ENCODE data around the gene TNP2.
A peak's percentile ranks its signal among the peaks of the same experiment; 100 is the strongest.

Gene TNP2

DNA sequence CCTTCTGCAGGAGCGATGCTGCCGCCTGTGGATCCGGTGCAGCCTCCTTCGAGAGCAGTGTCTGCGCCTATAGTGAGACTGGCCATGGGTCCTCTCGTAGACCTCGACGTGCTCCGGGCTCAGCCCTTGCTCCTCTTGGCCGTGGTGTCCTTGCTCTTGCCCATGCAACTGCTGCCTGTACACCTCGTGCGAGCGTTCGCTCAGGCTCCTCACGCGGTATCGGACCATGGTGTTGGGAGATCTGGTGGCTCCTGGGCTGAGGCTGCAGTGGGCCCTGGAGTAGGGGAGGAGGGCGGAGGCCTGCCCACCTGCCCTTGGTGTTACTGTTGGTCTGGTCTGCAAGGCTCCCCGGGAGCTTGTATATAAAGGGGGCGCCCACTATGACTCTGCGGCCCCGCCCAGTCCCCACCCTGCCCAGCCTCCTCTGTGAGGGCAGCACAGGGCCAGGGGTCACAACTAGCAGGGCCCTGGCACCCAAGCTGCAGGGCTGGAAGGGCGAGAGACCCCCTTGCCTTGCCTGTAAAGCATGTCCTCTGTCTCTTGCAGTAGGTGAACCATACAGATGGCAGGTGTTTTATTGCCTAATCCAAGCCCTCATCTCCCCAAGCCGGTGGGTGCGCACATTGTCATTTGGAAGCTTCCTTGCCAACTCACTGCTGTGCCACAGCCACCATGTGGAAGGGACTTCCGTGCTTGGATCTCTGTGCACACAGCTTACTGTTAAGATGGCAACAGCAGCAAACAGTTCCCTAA, 7.2 kb upstream of the TNP2 start, which contains the start of gene PRM2:
Gene PRM2, minus strand, starts transcription at position 338 of the 753 bp plus-strand sequence. Its CDS starts 110 bp downstream, at position 228.
- Mint-ChIP-seq H3K4me1 (peaks cover 10% of the 10 kb centered on the region), H3K9me3 (no peaks in the 10 kb centered on the region), H3K4me3 (no peak within 1 kb of the TSS), H3K27ac (peak within 1 kb of the TSS in 2 of 3 experiments; percentile 23 to 28), H3K36me3 (ENCODE audit: low read depth) (no peaks in the 10 kb centered on the region), H3K27me3 (ENCODE audit: low read depth) (peaks cover 7% of the 10 kb centered on the region)
- TF ChIP-seq, protein P1, sequence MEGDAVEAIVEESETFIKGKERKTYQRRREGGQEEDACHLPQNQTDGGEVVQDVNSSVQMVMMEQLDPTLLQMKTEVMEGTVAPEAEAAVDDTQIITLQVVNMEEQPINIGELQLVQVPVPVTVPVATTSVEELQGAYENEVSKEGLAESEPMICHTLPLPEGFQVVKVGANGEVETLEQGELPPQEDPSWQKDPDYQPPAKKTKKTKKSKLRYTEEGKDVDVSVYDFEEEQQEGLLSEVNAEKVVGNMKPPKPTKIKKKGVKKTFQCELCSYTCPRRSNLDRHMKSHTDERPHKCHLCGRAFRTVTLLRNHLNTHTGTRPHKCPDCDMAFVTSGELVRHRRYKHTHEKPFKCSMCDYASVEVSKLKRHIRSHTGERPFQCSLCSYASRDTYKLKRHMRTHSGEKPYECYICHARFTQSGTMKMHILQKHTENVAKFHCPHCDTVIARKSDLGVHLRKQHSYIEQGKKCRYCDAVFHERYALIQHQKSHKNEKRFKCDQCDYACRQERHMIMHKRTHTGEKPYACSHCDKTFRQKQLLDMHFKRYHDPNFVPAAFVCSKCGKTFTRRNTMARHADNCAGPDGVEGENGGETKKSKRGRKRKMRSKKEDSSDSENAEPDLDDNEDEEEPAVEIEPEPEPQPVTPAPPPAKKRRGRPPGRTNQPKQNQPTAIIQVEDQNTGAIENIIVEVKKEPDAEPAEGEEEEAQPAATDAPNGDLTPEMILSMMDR (IDR thresholded peaks at IDR 0.05; ENCODE audit: unreplicated experiment in 3 of 3): no peak

DNA sequence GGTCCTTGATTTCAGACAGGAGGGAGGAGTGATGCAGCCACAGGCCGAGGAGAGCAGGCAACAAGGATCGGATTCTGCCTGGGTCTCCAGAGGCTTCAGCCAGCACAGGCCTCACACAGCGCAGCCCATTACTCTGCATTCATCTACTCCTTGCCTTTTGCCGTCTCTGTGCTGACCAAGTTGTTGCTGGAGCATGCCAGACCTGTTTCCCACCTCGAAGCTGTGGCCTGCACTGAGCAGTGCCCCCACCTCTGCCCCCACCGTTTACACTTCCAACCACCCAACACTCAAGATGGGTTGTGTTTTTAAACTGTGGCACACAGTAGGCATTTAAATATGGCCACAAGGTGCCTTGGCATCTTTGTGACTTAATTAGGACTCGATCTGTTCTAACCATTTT, 5.8 kb upstream of the TNP2 start:
- H3K36me3 Mint-ChIP-seq (ENCODE audit: low read depth): no peaks in the 10 kb centered on the region
- H3K9me3 Mint-ChIP-seq: no peaks in the 10 kb centered on the region
- TF ChIP-seq, protein P1 (IDR thresholded peaks at IDR 0.05; ENCODE audit: unreplicated experiment in 3 of 3): no peak
- H3K27ac Mint-ChIP-seq: peak overlapping the region in 2 of 3 experiments; percentile 62 to 97
- no peak overlapping the region for H3K4me3 Mint-ChIP-seq
- H3K27me3 Mint-ChIP-seq (ENCODE audit: low read depth): peaks cover 7% of the 10 kb centered on the region
- H3K4me1 Mint-ChIP-seq: peaks cover 10% of the 10 kb centered on the region

DNA sequence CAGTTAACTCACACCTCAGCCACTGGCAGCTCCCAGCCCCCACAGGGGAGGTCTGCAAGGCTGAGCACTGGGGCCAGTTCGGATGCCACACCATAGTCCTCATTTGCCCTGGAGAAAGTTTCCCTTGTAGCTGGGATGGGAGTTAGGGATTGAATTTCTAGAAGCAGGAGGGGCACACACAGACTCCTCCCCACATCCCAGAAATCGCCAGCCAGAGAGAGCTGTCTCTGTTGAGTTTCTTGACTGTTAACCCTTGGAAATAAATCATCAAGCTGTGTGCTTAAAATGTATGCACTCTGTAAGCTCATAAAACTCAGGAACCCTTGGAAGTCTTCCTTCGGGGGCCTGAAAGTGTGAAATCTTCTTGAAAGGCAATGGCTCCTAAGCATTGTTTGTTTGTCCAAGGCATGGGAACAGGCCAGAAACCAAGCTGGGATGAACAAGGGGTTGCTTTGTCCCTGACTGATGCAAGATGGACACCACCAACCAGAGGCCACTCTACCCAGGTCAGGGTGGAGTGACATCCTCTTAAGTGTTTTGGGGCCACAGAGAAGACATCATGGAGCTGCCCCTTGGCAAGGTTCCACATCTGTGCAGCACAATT, 4.7 kb upstream of the TNP2 start:
- peaks cover 11% of the 10 kb centered on the region for H3K27me3 Mint-ChIP-seq (ENCODE audit: low read depth)
- H3K4me1 Mint-ChIP-seq: peaks cover 10% of the 10 kb centered on the region
- no peaks in the 10 kb centered on the region for H3K9me3 Mint-ChIP-seq
- TF ChIP-seq, protein P1 (IDR thresholded peaks at IDR 0.05; ENCODE audit: unreplicated experiment in 3 of 3): no peak
- no peaks in the 10 kb centered on the region for H3K36me3 Mint-ChIP-seq (ENCODE audit: low read depth)
- no peak overlapping the region for H3K4me3 Mint-ChIP-seq
- peak overlapping the region; percentile 84 to 97 (median 88) for H3K27ac Mint-ChIP-seq

DNA sequence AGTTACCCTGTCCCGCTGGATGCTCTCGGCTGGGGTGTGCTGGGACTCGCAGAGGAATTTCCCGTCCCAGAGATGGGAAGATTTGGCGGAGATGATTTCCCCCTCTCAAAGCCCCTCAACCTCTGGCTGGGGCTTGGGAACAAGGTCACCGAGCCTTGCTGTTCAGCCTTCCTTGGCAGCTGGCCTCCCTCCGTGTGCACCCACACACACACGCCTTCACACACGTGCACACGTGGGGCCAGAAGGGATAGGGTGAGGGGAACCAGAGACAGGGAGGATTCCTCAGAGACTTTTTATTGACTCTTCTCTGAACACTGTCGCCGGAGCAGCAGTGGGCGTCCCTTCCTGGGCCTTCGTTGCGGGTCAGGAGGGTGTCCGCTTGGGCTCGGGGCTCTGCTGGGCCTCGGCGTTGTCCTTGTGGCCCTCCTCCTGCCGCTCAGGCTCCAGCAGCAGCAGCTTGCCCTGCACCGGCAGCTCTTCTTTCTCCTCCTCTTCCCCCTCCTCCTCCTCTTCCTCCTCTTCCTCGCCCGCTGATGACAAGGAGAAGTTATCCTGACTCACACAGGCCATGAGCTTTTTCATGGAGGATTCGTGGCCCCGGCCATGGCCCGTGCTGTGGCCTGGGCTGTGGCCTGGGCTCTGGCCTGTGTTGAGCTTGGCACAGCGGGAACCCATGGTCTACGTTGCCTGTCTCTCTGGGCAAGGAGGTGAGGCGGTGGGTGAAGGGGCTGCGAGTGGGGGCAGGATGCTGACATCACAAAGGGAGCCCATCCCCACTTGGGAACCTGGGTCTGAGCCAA, 4.0 kb upstream of the TNP2 start, which contains the start of gene PRM3:
Gene PRM3, minus strand, starts transcription at position 709 of the 800 bp plus-strand sequence. Its CDS starts 34 bp downstream, at position 675.
- Mint-ChIP-seq H3K36me3 (ENCODE audit: low read depth) (no peaks in the 10 kb centered on the region), H3K4me1 (peaks cover 10% of the 10 kb centered on the region), H3K9me3 (no peaks in the 10 kb centered on the region), H3K27ac (peak within 1 kb of the TSS; percentile 84 to 97 (median 88)), H3K4me3 (peak within 1 kb of the TSS in 1 of 3 experiments; percentile 3), H3K27me3 (ENCODE audit: low read depth) (peaks cover 11% of the 10 kb centered on the region)
- TF ChIP-seq, protein P1 (IDR thresholded peaks at IDR 0.05; ENCODE audit: unreplicated experiment in 3 of 3): no peak

DNA sequence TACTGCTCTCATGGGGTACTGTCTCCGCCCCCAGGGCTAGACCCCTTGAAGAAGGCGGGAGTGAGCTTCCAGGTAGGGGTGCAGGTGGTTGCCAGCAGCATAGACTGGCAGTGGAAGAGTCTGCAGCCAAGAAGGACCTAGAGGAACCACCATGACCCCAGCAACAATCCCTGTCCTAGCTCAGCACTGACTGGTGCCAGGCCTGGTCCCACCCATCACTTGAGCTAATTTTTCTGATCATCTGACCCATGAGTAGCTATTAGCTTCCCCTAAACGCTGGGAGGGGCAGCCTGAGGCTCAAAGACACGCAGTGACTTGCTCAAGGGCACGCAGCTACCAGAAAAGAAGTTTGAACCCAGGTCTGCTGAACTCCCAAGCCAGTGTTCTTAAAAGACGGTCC, 3.4 kb upstream of the TNP2 start:
- Mint-ChIP-seq H3K9me3 (no peaks in the 10 kb centered on the region), H3K4me3 (no peak overlapping the region), H3K27me3 (ENCODE audit: low read depth) (peaks cover 10% of the 10 kb centered on the region), H3K4me1 (peaks cover 10% of the 10 kb centered on the region), H3K27ac (peak overlapping the region in 2 of 3 experiments; percentile 13 to 97), H3K36me3 (ENCODE audit: low read depth) (no peaks in the 10 kb centered on the region)
- TF ChIP-seq, protein P1 (IDR thresholded peaks at IDR 0.05; ENCODE audit: unreplicated experiment in 3 of 3): no peak
